Parietal lobe (tissue), 2 donors: ENCODE data around the gene TRIM17. TPM values are rescaled to one million over a fixed set of nuclear protein-coding genes. Genes with fewer than 3 reads are reported as not detected.

ENCODE experiments used
- small RNA-seq: library from RNA; depleted of rRNA; stranded (forward); fragments of <200 nt; gene quantifications from one replicate; pipeline ENCODE3, GENCODE V24; 2014; ENCODE audit warnings: low replicate concordance
- total RNA-seq: library from RNA; depleted of rRNA; stranded (reverse); fragments of >200 nt; gene quantifications from one replicate; pipeline ENCODE4 v1.2.3, GENCODE V29; 2014

The TRIM17 gene, protein sequence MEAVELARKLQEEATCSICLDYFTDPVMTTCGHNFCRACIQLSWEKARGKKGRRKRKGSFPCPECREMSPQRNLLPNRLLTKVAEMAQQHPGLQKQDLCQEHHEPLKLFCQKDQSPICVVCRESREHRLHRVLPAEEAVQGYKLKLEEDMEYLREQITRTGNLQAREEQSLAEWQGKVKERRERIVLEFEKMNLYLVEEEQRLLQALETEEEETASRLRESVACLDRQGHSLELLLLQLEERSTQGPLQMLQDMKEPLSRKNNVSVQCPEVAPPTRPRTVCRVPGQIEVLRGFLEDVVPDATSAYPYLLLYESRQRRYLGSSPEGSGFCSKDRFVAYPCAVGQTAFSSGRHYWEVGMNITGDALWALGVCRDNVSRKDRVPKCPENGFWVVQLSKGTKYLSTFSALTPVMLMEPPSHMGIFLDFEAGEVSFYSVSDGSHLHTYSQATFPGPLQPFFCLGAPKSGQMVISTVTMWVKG
- total RNA-seq = 2.2 TPM

DNA sequence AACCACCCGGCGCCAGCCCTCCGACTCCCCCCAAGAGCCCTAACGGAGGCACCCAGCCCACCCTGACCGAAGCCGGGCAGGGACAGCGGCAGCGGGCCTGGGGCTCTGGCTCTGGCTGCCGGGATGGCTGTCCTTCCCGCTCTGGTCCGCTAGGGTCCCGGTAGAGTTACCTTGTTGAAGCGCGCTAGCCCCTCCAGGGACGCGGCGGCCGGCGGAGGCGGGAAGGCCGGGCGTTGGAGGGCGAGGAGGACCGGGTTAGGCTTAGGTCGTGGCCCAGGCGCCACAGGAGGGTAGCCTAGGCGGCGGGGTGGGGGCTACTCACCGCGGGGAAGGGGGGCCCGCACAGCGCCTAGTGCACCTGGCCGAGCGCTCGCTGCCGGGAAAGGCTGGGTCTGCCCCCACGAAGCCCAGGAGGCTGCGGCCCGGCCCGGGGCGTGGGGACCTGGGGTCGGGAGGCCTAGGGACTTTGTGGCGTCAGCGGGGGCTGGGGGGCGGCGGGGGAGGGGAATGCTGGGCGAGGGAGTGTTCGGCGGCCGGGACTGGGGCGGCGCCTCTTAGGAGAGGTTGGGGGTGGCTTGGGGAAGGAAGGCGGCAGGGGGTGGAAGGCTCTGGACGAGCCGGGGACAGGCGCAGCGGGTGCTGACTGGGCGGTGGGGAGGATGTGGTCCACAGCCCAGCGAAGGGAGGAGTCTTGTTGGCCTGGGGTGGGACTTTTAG lies at the start of gene TRIM17:
Gene TRIM17 (minus strand): TSS at position 645 of the 717 bp plus-strand sequence. CDS start 1,789 bp downstream, outside the sequence.

Small RNAs within 50 kb of the gene (small RNA-seq; reads per million reads assigned to genes)
- gene MIR4666A = not detected

Other genes with a start within 250 kb of the TRIM17 start
- gene OBSCN, start 208.8 kb downstream of the TRIM17 start, total RNA-seq = 124 TPM
- gene TRIM11, start 10.0 kb downstream of the TRIM17 start, total RNA-seq = 20.0 TPM
- gene RNF187, start 70.5 kb upstream of the TRIM17 start, total RNA-seq = 43.2 TPM